ENCODE data around the gene TM4SF1. TPM values are rescaled to one million over a fixed set of nuclear protein-coding genes. Genes with fewer than 3 reads are reported as not detected.

TM4SF1 gene
- total and polyA plus RNA-seq, 2 experiments from 2014 or later, result 0.10 to 0.74 TPM

DNA sequence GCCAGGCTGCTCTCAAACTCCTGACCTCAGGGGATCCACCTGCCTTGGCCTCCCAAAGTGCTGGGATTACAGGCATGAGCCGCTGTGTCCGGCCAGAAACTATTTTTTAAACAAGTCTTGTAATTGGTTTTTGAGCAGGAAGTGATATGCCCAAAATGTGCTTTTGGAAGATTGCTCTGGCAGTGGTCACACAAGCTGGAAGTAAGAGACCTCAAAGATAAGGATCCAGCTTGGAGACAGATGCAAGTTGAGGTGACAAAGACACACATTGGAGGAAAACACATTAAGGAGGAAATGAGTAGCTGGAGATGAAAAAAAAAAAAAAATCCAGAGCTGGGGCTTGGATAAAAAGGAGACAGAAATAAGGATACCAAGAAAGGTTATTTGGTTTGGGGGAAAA is 50.3 kb downstream of the TM4SF1 start:
- Mint-ChIP-seq H3K4me3 (no peak overlapping the region), H3K27me3 (ENCODE audit: insufficient read depth, low read depth, poor library complexity) (peaks cover 6% of the 10 kb centered on the region), H3K4me1 (peaks cover 3% of the 10 kb centered on the region; the same call in 2 of the 3 replicates), H3K9me3 (no peaks in the 10 kb centered on the region), H3K36me3 (ENCODE audit: low read depth) (no peaks in the 10 kb centered on the region; the same call in 2 of the 3 replicates), H3K27ac (no peak overlapping the region)
- Histone ChIP-seq H3K4me2 (no peak overlapping the region), H4K20me1 (replicated peaks; ENCODE audit: insufficient read depth) (no peaks in the 10 kb centered on the region), H3K27ac (ENCODE audit: low read depth) (no peak overlapping the region), H3K27me3 (ENCODE audit: insufficient read depth) (no peaks in the 10 kb centered on the region), H3K79me2 (replicated peaks; ENCODE audit: insufficient read depth) (no peaks in the 10 kb centered on the region), H3K9me2 (ENCODE audit: insufficient read depth) (0 out of 2 replicates have a peak, but pooled peaks cover 3% of the 10 kb centered on the region), H2AFZ (0 out of 2 replicates have a peak overlapping the region, but pooled peaks have one; percentile 16), H3K4me3 (no peak overlapping the region), H3K4me1 (ENCODE audit: insufficient read depth) (peaks cover under 1% of the 10 kb centered on the region; the same call in 1 of the 2 replicates), H3K36me3 (ENCODE audit: insufficient read depth) (no peaks in the 10 kb centered on the region), H3F3A (replicated peaks; ENCODE audit: low read depth) (no peaks in the 10 kb centered on the region)
- no peak for DNase-seq (ENCODE audit: low spot score)
- no peak for ATAC-seq
- TF ChIP-seq ZNF114 (CRISPR knock-in tag; IDR thresholded peaks at IDR 0.05), result no peak
- no peak for TF ChIP-seq NANOG (IDR thresholded peaks at IDR 0.05; ENCODE audit: borderline replicate concordance)
- TF ChIP-seq EZH2phosphoT487 (IDR thresholded peaks at IDR 0.05; ENCODE audit: unreplicated experiment), result no peak
- TF ChIP-seq POLR2AphosphoS5 (IDR thresholded peaks at IDR 0.05; ENCODE audit: low read depth), result no peak
- TF ChIP-seq, protein P1, sequence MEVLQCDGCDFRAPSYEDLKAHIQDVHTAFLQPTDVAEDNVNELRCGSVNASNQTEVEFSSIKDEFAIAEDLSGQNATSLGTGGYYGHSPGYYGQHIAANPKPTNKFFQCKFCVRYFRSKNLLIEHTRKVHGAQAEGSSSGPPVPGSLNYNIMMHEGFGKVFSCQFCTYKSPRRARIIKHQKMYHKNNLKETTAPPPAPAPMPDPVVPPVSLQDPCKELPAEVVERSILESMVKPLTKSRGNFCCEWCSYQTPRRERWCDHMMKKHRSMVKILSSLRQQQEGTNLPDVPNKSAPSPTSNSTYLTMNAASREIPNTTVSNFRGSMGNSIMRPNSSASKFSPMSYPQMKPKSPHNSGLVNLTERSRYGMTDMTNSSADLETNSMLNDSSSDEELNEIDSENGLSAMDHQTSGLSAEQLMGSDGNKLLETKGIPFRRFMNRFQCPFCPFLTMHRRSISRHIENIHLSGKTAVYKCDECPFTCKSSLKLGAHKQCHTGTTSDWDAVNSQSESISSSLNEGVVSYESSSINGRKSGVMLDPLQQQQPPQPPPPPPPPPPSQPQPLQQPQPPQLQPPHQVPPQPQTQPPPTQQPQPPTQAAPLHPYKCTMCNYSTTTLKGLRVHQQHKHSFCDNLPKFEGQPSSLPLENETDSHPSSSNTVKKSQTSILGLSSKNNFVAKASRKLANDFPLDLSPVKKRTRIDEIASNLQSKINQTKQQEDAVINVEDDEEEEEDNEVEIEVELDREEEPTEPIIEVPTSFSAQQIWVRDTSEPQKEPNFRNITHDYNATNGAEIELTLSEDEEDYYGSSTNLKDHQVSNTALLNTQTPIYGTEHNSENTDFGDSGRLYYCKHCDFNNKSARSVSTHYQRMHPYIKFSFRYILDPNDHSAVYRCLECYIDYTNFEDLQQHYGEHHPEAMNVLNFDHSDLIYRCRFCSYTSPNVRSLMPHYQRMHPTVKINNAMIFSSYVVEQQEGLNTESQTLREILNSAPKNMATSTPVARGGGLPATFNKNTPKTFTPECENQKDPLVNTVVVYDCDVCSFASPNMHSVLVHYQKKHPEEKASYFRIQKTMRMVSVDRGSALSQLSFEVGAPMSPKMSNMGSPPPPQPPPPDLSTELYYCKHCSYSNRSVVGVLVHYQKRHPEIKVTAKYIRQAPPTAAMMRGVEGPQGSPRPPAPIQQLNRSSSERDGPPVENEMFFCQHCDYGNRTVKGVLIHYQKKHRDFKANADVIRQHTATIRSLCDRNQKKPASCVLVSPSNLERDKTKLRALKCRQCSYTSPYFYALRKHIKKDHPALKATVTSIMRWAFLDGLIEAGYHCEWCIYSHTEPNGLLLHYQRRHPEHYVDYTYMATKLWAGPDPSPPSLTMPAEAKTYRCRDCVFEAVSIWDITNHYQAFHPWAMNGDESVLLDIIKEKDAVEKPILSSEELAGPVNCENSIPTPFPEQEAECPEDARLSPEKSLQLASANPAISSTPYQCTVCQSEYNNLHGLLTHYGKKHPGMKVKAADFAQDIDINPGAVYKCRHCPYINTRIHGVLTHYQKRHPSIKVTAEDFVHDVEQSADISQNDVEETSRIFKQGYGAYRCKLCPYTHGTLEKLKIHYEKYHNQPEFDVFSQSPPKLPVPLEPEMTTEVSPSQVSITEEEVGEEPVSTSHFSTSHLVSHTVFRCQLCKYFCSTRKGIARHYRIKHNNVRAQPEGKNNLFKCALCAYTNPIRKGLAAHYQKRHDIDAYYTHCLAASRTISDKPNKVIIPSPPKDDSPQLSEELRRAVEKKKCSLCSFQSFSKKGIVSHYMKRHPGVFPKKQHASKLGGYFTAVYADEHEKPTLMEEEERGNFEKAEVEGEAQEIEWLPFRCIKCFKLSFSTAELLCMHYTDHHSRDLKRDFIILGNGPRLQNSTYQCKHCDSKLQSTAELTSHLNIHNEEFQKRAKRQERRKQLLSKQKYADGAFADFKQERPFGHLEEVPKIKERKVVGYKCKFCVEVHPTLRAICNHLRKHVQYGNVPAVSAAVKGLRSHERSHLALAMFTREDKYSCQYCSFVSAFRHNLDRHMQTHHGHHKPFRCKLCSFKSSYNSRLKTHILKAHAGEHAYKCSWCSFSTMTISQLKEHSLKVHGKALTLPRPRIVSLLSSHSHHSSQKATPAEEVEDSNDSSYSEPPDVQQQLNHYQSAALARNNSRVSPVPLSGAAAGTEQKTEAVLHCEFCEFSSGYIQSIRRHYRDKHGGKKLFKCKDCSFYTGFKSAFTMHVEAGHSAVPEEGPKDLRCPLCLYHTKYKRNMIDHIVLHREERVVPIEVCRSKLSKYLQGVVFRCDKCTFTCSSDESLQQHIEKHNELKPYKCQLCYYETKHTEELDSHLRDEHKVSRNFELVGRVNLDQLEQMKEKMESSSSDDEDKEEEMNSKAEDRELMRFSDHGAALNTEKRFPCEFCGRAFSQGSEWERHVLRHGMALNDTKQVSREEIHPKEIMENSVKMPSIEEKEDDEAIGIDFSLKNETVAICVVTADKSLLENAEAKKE (CRISPR knock-in tag; IDR thresholded peaks at IDR 0.05), result no peak
- TF ChIP-seq CREB1 (CRISPR knock-in tag; IDR thresholded peaks at IDR 0.05; ENCODE audit: low read depth), result no peak
- TF ChIP-seq, protein P2, sequence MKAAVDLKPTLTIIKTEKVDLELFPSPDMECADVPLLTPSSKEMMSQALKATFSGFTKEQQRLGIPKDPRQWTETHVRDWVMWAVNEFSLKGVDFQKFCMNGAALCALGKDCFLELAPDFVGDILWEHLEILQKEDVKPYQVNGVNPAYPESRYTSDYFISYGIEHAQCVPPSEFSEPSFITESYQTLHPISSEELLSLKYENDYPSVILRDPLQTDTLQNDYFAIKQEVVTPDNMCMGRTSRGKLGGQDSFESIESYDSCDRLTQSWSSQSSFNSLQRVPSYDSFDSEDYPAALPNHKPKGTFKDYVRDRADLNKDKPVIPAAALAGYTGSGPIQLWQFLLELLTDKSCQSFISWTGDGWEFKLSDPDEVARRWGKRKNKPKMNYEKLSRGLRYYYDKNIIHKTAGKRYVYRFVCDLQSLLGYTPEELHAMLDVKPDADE (IDR thresholded peaks at IDR 0.05), result no peak
- TF ChIP-seq EZH2 (IDR thresholded peaks at IDR 0.05; ENCODE audit: low read depth, unreplicated experiment), result no peak
- TF ChIP-seq, protein P3, sequence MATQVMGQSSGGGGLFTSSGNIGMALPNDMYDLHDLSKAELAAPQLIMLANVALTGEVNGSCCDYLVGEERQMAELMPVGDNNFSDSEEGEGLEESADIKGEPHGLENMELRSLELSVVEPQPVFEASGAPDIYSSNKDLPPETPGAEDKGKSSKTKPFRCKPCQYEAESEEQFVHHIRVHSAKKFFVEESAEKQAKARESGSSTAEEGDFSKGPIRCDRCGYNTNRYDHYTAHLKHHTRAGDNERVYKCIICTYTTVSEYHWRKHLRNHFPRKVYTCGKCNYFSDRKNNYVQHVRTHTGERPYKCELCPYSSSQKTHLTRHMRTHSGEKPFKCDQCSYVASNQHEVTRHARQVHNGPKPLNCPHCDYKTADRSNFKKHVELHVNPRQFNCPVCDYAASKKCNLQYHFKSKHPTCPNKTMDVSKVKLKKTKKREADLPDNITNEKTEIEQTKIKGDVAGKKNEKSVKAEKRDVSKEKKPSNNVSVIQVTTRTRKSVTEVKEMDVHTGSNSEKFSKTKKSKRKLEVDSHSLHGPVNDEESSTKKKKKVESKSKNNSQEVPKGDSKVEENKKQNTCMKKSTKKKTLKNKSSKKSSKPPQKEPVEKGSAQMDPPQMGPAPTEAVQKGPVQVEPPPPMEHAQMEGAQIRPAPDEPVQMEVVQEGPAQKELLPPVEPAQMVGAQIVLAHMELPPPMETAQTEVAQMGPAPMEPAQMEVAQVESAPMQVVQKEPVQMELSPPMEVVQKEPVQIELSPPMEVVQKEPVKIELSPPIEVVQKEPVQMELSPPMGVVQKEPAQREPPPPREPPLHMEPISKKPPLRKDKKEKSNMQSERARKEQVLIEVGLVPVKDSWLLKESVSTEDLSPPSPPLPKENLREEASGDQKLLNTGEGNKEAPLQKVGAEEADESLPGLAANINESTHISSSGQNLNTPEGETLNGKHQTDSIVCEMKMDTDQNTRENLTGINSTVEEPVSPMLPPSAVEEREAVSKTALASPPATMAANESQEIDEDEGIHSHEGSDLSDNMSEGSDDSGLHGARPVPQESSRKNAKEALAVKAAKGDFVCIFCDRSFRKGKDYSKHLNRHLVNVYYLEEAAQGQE (IDR thresholded peaks at IDR 0.05; ENCODE audit: unreplicated experiment), result no peak
- TF ChIP-seq ZNF331 (CRISPR knock-in tag; IDR thresholded peaks at IDR 0.05; ENCODE audit: low read depth), result no peak
- no peak for TF ChIP-seq JUNB (IDR thresholded peaks at IDR 0.05; ENCODE audit: unreplicated experiment)
- TF ChIP-seq, protein P4, sequence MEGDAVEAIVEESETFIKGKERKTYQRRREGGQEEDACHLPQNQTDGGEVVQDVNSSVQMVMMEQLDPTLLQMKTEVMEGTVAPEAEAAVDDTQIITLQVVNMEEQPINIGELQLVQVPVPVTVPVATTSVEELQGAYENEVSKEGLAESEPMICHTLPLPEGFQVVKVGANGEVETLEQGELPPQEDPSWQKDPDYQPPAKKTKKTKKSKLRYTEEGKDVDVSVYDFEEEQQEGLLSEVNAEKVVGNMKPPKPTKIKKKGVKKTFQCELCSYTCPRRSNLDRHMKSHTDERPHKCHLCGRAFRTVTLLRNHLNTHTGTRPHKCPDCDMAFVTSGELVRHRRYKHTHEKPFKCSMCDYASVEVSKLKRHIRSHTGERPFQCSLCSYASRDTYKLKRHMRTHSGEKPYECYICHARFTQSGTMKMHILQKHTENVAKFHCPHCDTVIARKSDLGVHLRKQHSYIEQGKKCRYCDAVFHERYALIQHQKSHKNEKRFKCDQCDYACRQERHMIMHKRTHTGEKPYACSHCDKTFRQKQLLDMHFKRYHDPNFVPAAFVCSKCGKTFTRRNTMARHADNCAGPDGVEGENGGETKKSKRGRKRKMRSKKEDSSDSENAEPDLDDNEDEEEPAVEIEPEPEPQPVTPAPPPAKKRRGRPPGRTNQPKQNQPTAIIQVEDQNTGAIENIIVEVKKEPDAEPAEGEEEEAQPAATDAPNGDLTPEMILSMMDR (conservative IDR thresholded peaks at IDR 0.05; ENCODE audit: low read depth in 2 of 2), result no peak
- TF ChIP-seq STAT1 (IDR thresholded peaks at IDR 0.05; ENCODE audit: unreplicated experiment), result no peak
